HL-60 (cell line): ENCODE data around the gene FBLIM1.
"Not testable (repeated sequence)": the region's sequence is repeated elsewhere in the genome, so short reads cannot be mapped to it uniquely, and the experiment has no call there.

Experiments used
- DNase-seq, 2 experiments: peaks; one replicate each; pipeline ENCODE4 v3.0.0-alpha.2; 2010 to 2020; ENCODE audit warnings: low read depth in 1 of 2, low spot score in 1 of 2
- H3K27ac ChIP-seq: fragments of 250-450 bp; sonication (Bioruptor Pico); replicated peaks from 2 replicates; pipeline ENCODE4 v1.5.1; 2020; ENCODE audit warnings: mild to moderate bottlenecking, moderate library complexity
- H3K27me3 ChIP-seq: fragments of 250-450 bp; sonication (Bioruptor Pico); 2 replicates; pipeline ENCODE4 v1.5.1; 2021; ENCODE audit warnings: mild to moderate bottlenecking, moderate library complexity; ENCODE audit not compliant: insufficient read depth, poor library complexity, severe bottlenecking
- H3K4me3 ChIP-seq: replicated peaks from 2 replicates; pipeline ENCODE4 v1.5.1; 2011; ENCODE audit warnings: mild to moderate bottlenecking, control low read depth, low read length; ENCODE audit not compliant: insufficient read depth
- CTCF ChIP-seq: IDR thresholded peaks from one replicate; pipeline ENCODE4 v1.5.1; 2011; ENCODE audit warnings: low read length, control low read depth, inconsistent platforms; ENCODE audit not compliant: insufficient read depth
- GABPA ChIP-seq: IDR thresholded peaks from 2 replicates; pipeline ENCODE4 v1.6.1; 2012; ENCODE audit warnings: low read depth
- POLR2AphosphoS5 ChIP-seq: IDR thresholded peaks from 2 replicates; pipeline ENCODE4 v1.6.1; 2012; ENCODE audit warnings: low read depth
- REST ChIP-seq: IDR thresholded peaks from 2 replicates; pipeline ENCODE4 v1.6.1; 2012; ENCODE audit warnings: low read depth; ENCODE audit not compliant: insufficient replicate concordance
- SPI1 ChIP-seq: IDR thresholded peaks from 2 replicates; pipeline ENCODE4 v1.6.1; 2012; ENCODE audit warnings: low read depth, mild to moderate bottlenecking, borderline replicate concordance

Gene FBLIM1

GRCh38 chr1:15807121-15807520 is 48.5 kb downstream of the FBLIM1 start:
- no peak overlapping the region for H3K27ac ChIP-seq
- TF ChIP-seq SPI1 = no peak
- TF ChIP-seq POLR2AphosphoS5 = no peak
- no peak for TF ChIP-seq CTCF
- no peak for TF ChIP-seq REST
- TF ChIP-seq GABPA = no peak
- H3K27me3 ChIP-seq = no peaks in the 10 kb centered on the region
- H3K4me3 ChIP-seq = no peak overlapping the region
- no peak for DNase-seq

- not testable (repeated sequence) for H3K27me3 ChIP-seq, H3K4me3 ChIP-seq, H3K27ac ChIP-seq, DNase-seq
Observed at GRCh38 chr1:15807549-15807948, 49.0 kb downstream of the FBLIM1 start, which contains the start of gene UQCRHL. Gene UQCRHL, minus strand, starts transcription at chr1:15807649. Its CDS starts 0 bp downstream, at chr1:15807649.

- Histone ChIP-seq H3K27ac (no peak overlapping the region), H3K4me3 (no peak overlapping the region), H3K27me3 (no peaks in the 10 kb centered on the region)
- TF ChIP-seq REST (no peak), SPI1 (no peak), POLR2AphosphoS5 (no peak), CTCF (no peak), GABPA (no peak)
- no peak for DNase-seq
Observed at GRCh38 chr1:15808955-15809354, 50.4 kb downstream of the FBLIM1 start.

- TF ChIP-seq GABPA (no peak), CTCF (no peak), REST (no peak), POLR2AphosphoS5 (no peak), SPI1 (no peak)
- H3K27me3 ChIP-seq = no peaks in the 10 kb centered on the region
- H3K27ac ChIP-seq = no peak overlapping the region
- no peak for DNase-seq
- H3K4me3 ChIP-seq = no peak overlapping the region
Observed at GRCh38 chr1:15810073-15810472, 51.5 kb downstream of the FBLIM1 start.
